Stimulated activated naive CD8-positive, alpha-beta T cell treated with anti-CD3 and anti-CD28 coated beads, Interleukin-15, Interleukin-2, amounts not matched to agents 100 U/mL and 50 U/mL, for 24 hours (primary cell): ENCODE measurements around the gene FRMD8.

Experiments
- ATAC-seq: fragments of 150-1000 bp; cut with Tn5 transposase; one replicate; pipeline ENCODE4 v1.10.0; 2021
- DNase-seq: peaks from one replicate; pipeline ENCODE4 v3.0.0; 2021

FRMD8 gene

DNA sequence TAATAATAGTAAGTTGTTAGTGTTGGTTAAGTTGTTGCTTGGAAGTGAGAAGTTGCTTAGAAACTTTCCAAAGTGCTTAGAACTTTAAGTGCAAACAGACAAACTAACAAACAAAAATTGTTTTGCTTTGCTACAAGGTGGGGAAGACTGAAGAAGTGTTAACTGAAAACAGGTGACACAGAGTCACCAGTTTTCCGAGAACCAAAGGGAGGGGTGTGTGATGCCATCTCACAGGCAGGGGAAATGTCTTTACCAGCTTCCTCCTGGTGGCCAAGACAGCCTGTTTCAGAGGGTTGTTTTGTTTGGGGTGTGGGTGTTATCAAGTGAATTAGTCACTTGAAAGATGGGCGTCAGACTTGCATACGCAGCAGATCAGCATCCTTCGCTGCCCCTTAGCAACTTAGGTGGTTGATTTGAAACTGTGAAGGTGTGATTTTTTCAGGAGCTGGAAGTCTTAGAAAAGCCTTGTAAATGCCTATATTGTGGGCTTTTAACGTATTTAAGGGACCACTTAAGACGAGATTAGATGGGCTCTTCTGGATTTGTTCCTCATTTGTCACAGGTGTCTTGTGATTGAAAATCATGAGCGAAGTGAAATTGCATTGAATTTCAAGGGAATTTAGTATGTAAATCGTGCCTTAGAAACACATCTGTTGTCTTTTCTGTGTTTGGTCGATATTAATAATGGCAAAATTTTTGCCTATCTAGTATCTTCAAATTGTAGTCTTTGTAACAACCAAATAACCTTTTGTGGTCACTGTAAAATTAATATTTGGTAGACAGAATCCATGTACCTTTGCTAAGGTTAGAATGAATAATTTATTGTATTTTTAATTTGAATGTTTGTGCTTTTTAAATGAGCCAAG is 38.9 kb downstream of the FRMD8 start:
- ATAC-seq (peak; percentile 38), DNase-seq (peak; percentile 76)

DNA sequence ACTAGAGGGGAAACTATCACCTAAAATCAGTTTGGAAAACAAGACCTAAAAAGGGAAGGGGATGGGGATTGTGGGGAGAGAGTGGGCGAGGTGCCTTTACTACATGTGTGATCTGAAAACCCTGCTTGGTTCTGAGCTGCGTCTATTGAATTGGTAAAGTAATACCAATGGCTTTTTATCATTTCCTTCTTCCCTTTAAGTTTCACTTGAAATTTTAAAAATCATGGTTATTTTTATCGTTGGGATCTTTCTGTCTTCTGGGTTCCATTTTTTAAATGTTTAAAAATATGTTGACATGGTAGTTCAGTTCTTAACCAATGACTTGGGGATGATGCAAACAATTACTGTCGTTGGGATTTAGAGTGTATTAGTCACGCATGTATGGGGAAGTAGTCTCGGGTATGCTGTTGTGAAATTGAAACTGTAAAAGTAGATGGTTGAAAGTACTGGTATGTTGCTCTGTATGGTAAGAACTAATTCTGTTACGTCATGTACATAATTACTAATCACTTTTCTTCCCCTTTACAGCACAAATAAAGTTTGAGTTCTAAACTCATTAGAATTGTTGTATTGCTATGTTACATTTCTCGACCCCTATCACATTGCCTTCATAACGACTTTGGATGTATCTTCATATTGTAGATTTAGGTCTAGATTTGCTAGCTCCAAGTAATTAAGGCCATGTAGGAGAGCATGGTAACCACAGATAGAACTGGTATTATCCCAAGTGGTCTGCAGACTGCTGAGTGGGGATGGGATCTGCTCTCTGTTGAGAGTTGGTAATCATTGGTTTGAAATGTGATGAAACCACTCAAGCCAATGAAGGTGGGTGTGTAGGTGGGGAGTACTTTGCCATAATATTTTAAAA is 39.8 kb downstream of the FRMD8 start:
- DNase-seq (no peak), ATAC-seq (peak; percentile 34)

DNA sequence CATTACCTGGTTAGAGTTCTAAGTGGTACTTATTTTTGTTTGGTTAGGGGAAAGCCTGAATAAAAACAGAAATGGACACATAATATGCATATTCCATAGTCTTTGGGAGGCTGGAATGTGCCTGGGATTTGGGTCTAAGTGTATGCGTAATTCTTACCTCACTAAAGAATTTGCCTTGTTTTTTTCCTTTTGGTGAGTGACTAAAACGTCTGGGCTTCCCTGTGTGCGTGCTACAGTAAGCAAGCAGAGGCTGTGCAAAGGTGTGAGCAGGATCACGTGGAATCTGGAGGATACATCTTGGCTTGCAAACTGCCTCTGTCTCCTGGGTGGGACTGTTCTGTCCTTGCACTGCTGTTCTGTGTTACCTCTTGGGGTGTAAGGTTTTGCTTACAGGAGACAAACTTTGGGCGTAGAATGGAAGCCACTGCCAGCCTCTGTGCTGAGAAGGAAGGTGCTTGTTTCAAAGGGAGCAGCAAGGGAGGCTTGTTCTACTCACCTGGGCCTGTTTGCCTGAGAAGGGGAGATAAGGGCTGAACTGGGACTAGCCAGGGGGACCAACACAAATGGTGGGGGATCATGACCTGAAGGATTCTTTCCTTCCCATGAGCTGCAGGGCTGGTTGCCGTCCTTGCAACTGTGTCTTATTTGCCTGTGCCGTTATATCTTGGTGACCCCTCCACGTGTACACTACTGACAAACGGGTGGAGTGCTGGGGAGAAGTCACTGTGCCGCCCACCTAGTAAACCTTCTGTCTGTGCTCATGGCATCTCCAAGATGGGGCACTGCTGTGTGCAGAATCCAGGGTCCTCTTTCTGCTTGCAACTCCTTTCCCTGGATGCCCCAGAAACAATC is 40.6 kb downstream of the FRMD8 start:
- DNase-seq (peak; percentile 61), ATAC-seq (no peak)

DNA sequence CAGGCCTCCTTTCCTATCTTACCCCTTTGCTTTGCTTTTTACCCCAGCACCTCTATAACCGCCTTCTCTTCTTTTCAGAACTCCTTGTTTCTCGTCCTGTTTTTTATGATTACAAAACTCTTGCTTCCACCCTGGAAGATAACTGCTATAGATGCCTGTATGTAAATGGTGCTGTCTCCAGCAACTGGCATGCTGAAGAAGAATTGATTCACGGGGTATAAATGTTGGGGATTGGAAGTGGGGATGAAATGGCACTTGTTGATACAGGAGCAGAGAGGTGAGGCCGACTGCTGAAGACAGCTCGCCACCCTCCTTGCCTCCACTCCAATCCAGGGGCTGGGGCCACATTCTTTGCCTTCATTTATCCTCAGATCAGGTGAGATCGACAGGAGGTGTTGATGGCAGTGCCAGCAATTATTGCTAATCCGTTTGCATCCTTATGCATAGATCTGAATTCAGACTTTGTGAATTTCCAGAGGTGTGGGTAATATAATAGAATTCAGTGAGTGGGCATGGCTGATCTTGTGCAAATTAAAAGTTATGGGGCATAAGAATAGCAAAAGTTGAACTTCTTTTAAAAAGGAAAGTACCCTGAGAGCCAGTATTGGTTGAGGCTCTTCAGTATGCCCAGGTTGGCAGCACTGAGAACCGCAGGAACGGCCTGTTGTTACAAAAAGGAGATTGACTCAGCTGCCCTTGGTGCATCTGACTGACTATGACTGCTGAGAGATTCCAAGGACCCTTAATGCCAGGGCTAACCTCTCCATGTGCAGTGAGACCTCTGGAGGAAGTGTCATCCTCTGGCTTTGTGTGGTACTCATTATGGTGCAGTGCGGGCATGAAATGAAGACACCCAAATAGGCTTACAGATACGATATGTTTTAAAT is 41.5 kb downstream of the FRMD8 start:
- ATAC-seq, result peak; percentile 16
- DNase-seq, result peak; percentile 59

DNA sequence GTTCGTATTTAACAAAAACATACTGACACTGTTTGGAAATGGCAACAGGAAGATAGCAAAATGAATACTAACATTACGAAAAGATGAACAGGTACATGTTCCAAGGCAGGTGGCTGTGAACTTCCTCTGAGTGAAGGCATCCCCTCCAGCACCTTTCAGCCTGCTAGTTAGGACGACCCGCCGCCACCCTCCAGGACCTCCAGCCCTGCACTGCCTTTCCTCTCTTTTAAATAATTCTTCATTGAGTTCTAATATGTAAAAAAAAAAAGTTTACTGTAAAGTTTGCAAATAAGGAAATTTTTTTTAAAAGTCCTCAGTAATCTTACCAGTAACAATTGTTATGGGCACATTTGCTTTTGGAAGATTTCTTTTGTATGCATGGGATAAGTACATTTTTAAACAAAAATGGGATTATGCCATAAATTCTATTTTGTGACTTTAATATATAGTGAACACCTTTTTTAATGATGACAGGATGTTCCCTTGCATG is 42.2 kb downstream of the FRMD8 start:
- ATAC-seq (no peak), DNase-seq (no peak)

DNA sequence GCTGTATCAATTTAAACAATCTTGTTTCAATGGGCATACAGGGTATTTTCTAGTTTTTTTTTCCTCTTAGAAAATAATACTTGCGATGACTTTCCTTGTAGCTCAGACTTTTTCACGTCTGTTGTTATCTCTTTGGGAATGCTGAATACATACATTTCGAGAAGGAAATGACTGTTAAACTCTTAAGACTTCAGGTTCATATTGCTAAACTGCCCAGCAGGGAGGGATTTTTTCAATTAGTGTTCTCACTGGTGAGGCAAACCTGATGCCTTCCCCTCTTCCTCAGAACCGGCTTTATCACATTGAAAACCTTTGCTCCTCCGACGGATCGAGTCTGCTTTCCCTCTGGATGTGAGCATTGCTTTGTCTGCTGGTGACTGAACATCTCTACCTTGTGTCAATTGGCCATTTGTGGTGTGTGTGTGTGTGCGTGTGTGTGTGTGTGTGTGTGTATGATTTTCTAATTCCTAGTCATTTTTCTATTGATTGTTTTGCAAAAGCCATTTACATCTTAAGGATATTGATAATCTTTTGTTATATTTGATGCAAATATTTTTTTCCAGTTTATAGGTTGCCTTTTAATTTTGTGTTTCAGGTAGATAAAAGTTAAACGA is 42.7 kb downstream of the FRMD8 start:
- no peak for DNase-seq
- no peak for ATAC-seq

DNA sequence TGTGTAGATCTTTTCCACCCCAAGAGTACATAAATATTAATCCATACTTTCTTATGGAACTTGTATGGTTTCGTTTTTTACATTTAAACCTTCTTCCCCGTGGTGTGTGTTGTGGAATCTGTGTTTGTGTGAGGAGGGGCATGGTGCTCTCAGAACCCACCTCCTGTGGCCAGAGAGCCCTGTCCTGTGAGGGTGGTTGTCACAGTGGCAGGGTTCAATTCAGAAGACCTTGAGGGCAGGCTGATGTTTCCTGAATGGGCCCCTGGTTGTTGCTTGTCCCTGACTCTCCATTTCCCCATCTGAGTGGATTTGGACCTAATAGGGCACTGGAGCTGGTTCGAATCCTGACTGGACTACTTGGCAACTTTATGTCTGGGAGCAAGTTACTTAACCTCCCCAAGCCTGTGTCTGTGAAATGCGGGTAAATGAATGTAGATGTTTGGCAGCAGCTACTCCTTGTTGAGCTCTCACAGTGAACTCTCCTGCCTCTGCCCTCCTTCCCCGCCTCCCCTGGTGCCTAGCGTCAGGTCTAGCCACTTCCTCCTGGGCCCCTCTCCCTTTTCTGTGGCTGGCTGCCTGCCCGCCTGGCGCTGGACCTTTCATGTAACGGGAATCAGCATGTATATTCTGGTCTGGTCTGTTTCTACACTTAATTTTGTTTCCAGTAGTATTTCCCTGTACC is 43.4 kb downstream of the FRMD8 start:
- peak; percentile 64 for DNase-seq
- ATAC-seq, result no peak

DNA sequence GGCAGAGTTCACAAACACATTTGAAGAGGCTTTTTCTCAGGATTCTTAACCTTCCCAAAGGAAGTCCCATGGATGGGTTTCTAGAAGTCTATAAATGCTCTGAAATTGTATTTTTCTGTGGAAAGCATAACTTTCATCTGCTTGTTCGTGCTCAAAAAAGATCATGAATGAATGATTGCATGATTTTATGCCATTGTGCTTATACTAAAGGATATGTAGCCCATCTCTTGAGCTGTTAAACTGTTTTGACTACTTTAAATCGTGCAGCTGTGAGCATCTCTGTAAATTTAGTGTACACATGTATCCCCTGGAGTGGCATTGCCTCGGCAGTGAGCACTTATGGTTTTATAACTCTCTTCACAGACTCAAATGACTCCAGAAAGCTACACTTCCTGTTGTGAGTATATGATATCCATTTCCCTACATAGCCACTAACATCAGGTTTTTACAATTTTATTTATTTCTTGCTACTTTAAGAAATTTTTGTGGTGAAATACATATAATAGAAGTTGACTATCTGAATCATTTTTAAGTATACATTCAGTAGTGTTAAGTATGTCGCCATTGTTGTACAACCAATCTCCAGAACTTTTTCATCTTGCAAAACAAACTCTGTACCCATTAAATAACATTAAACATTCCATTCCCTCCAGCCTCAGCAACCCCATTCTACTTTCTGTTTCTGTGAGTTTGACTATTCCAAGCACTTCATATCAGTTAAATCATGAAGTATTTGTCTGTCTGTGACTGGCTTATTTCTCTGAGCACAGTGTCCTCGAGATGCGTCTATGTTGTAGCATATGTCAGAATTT is 44.2 kb downstream of the FRMD8 start:
- ATAC-seq, result no peak
- DNase-seq, result no peak

DNA sequence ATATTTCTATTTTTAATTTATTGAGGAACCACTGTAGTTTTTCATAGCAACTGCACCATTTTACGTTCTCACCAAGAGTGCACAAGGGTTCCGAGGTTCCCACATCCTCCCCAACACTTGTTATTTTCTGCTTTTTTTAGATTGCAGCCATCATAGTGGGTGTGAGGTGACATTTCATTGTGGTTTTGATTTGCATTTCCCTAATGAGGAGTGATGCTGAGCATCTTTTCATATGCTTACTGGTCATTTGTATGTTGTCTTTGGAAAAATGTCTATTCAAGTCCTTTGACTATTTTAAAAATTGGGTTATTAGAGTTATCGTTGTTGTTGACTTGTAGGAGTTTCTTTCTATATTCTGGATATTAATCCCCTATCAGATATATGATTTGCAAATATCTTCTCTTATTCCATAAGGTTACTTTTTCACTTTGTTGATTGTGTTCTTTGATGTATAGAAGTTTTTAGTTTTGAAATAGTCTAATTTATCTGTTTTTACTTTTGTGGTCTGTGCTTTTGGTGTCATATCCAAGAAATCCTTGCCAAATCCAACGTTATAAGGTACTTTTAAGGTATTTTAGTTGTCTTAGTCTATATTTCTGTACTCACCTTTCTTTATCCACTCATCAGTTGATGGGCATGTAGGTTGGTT is 45.1 kb downstream of the FRMD8 start:
- peak; percentile 37 for ATAC-seq
- DNase-seq, result no peak

DNA sequence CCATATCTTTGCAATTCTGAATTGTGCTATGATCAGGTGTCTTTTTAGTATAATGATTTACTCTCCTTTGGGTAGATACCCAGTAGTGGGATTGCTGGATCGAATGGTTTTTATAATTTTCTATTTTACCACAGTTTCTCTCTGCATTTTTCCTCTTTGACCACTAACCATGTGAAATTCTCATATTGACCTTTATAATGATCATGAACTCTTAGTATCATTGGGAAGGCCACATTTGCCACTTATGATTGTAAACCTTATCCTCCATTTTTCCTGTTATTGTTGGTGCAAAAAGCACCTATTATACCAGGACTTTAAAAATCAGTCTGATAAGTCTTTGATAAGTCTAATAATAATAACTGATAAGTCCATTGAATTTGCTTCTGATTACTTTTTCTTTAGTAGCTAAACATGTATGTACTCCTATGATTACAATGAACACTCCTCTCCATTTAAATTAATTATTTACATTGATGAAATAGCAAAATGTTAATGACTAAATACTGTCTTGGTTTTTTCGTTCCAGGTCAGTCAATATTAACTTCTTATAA is 45.7 kb downstream of the FRMD8 start:
- ATAC-seq (no peak), DNase-seq (no peak)

DNA sequence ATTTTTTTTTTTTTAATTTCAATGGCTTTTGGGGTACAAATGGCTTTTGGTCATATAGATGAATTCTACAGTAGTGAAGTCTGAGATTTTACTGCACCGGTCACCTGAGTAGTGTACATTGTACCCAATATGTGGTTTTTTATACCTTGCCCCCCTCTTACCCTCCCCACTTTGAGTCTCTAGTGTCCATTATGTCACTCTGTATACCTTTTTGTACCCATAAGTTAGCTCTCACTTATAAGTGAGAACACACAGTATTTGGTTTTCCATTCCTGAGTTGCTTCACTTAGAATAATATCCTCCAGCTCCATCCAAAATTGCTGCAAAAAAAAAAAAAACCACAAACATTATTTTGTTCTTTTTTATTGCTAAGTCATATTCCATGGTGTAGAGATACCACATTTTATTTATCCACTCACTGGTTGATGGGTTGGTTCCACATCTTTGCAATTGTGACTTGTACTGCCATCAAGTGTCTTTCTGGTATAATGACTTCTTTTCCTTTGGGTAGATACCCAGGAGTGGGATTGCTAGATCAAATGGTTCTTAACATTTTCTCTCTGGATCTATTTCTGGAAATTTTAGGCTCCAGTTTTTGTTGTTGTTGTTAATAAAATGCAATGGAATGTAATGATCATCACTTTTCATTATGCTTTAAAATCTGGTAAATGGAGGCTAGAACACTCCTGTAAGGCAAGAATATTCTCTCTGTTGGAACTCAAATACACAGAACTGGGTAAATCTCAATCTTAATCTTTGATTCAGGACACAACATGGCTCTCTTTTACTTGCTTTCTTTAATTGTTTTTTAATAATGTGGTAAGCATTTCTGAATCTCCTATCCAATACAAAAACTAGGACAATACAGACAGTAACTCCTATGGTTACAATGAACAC is 46.5 kb downstream of the FRMD8 start:
- no peak for ATAC-seq
- no peak for DNase-seq

DNA sequence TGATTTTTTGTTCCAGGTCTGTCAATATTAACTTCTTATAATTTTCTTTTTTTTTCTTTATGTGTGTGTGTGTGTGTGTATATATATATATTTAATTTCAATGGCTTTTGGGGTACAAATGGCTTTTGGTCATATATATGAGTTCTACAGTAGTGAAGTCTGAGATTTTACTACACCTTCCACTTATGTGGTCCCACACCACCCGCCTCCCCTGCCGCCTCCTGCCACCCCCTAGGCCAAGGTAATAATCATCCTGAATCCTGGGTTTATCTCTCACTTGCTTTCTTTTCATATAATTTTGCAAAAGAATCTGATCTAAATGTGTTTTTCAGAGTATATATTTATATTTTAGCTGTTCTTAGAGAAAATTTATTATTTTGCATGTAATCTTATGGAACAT is 47.2 kb downstream of the FRMD8 start:
- ATAC-seq (no peak), DNase-seq (no peak)

DNA sequence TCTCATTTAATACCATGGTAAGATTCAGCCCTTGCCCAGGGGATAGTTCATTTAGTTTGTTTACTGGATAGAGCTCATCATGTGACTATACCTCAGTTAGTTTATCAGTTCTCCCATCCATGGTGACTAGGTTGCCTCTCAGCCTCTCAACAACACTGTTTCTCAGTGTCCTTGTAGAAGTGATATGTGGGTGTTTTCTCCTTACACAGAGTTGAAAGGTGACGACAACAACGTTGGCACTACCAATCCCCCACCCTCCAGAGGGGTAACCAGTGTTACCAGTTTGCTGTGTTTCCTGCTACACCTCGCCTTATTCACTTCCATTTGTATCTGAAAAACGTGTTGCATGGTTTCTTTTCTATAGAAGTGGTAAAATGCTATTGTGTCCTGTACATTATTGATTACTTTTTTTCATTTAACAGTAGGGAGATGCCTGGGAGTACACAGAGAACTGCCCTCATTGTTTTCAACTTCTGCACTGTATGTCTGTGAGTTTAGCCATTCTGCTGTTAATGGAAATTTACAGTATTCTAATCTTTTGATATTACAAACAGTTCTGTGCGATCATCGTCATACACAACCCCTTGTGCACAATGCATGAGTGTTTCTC is 47.7 kb downstream of the FRMD8 start:
- ATAC-seq, result no peak

DNA sequence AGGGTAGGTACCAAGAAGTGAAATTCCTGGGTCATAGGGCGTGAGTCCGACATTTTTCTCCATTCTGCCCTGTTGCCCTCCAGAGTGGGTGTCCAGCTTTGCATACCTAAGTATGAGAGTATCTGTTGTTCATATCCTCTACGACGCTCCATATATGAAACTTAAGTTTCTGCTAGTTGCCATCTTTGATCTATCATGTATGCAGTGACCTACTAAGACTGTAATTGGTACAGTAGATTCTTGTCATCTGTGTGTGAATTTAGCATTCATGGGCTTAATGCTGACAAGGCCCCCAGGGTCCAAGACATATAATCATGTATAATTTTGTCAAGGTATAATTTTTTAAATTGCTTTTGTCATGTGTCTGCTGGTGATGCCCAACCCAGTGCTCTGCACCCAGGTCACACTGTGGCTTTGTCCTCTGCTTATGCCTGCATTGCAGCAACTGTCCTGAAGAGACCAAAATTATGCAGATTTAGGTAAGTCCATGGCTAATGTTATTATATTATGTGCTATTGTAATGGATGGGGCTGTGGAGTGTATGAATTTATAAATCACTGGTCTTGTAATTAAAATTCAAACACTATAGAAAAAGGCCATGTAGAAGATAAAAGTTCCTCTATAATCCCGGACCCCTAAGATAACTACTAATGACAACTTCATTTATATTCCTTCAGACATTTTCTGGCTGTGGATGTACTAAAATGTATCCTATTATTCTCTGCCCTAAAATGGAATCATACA is 48.4 kb downstream of the FRMD8 start:
- DNase-seq (no peak), ATAC-seq (no peak)

More for the DNA sequence above, 47.7 kb downstream of the FRMD8 start:
- DNase-seq, result no peak

DNA sequence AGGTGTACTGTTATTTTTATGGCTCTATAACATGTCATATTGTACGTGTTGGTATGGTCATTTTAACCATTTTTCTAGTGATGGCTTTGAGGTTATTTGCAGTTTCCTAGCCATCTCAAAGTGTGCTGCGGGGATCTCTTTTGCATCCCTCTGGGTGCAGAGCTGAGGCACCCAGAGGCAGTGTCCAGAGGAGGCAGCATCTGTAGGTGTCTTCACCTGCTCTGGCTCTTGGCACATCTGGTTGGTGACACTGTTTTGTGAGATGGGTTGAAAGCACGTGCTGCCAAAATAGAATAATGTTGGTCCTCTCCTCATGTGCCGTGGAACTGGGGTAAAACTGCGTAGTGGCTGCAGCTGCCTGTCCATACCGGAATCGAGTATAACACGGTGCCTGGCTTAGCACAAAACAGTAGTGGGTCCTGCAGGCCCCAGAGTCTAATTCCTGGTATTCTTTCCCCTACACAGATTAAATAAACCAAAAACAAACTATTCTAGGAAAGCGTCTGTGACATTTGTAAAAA is 49.0 kb downstream of the FRMD8 start:
- ATAC-seq, result no peak

DNA sequence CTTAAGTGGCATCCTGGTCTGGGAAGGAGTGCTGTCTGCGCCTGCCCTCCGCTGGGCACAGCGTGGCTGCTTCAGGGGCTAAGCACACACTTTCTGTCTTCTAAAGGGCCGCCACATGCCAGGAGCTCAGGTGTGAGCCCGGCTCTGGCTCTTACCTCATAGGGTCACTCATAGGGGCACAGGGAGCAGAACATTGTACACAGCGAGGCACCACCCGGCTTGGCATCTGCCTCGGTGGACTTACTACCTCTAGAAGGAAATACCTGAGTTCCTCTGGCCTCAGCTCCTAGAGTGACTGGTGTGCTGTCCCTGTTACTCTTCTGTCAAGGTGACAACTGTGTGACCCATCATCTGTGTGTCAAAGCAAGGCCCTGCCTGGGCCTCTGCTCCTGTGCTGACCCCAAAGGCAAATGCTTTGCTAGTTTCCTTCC is 49.6 kb downstream of the FRMD8 start:
- DNase-seq, result peak; percentile 4
- no peak for ATAC-seq

More for the DNA sequence above, 49.0 kb downstream of the FRMD8 start:
- peak; percentile 2 for DNase-seq
